HG03064 (cell line): ENCODE measurements around the gene ERBB4.
A peak's percentile ranks its signal among the peaks of the same experiment; 100 is the strongest.
"Not testable (repeated sequence)": the region's sequence is repeated elsewhere in the genome, so short reads cannot be mapped to it uniquely, and the experiment has no call there.

ENCODE experiments used
- ATAC-seq: cut with Tn5 transposase; IDR thresholded peaks from one replicate; pipeline ENCODE4 v1.9.1; 2021; ENCODE audit warnings: low read depth; ENCODE audit not compliant: unreplicated experiment

Gene ERBB4

GRCh38 chr2:212027681-212028628 is 510.6 kb downstream of the ERBB4 start:
- ATAC-seq: no peak

- ATAC-seq: no peak
Measured at GRCh38 chr2:212024040-212024439, 514.6 kb downstream of the ERBB4 start.

- ATAC-seq: no peak
Measured at GRCh38 chr2:212022966-212023365, 515.6 kb downstream of the ERBB4 start.

- ATAC-seq: no peak
Measured at GRCh38 chr2:212021947-212022346, 516.7 kb downstream of the ERBB4 start.

GRCh38 chr2:212015588-212015987 is 523.0 kb downstream of the ERBB4 start:
- ATAC-seq: no peak

- no peak for ATAC-seq
Measured at GRCh38 chr2:212013626-212014025, 525.0 kb downstream of the ERBB4 start.

GRCh38 chr2:212010305-212010704 is 528.3 kb downstream of the ERBB4 start:
- not testable (repeated sequence) for ATAC-seq

GRCh38 chr2:212007972-212008371 is 530.6 kb downstream of the ERBB4 start:
- ATAC-seq: no peak

- peak; percentile 75 for ATAC-seq
Measured at GRCh38 chr2:212005085-212005671, 533.4 kb downstream of the ERBB4 start.

GRCh38 chr2:212001325-212001724 is 537.3 kb downstream of the ERBB4 start:
- no peak for ATAC-seq

GRCh38 chr2:211996857-211997256 is 541.7 kb downstream of the ERBB4 start:
- ATAC-seq: no peak

GRCh38 chr2:211994806-211995205 is 543.8 kb downstream of the ERBB4 start:
- no peak for ATAC-seq

- ATAC-seq: no peak
Measured at GRCh38 chr2:211990335-211990734, 548.3 kb downstream of the ERBB4 start.

GRCh38 chr2:211986313-211986712 is 552.3 kb downstream of the ERBB4 start:
- no peak for ATAC-seq

- ATAC-seq: no peak
Measured at GRCh38 chr2:211985393-211985792, 553.2 kb downstream of the ERBB4 start.

GRCh38 chr2:211982162-211982561 is 556.4 kb downstream of the ERBB4 start:
- no peak for ATAC-seq

- no peak for ATAC-seq
Measured at GRCh38 chr2:211981451-211981850, 557.2 kb downstream of the ERBB4 start.

GRCh38 chr2:211976076-211976475 is 562.5 kb downstream of the ERBB4 start:
- ATAC-seq: no peak

GRCh38 chr2:211967234-211967633 is 571.4 kb downstream of the ERBB4 start:
- ATAC-seq: no peak

GRCh38 chr2:211963969-211964368 is 574.6 kb downstream of the ERBB4 start:
- ATAC-seq: no peak

GRCh38 chr2:211957799-211958198 is 580.8 kb downstream of the ERBB4 start:
- ATAC-seq: peak; percentile 86

GRCh38 chr2:211955648-211956047 is 583.0 kb downstream of the ERBB4 start:
- no peak for ATAC-seq
